ENCODE results near the gene ALK.

ALK gene

GRCh38 chr2:29902356-29902755 lies 19.0 kb downstream of the ALK start:
- no peak for DNase-seq (ENCODE audit: low read depth)

GRCh38 chr2:29900971-29901633 lies 20.3 kb downstream of the ALK start:
- no peak for DNase-seq (ENCODE audit: low read depth)

DNA sequence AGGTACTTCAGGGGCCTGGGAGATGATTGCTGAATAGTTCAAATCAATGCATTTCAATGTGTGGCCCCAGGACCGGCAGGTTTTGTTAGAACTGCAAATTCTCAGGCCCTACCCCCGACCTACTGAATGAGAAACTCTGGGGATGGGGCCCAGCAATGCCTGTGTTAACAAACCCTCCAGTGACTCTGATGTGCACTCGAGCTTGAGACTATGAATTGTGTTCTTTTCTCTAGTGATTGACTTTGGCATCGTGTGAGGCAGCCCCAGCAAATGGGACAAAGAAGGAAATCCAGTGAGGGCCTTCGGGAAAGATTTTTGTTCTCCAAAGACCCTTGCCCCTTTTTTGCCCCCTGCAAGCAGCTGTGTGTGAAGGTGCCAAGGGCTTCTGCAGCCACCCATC lies 22.4 kb downstream of the ALK start:
- no peak for DNase-seq (ENCODE audit: low read depth)

DNA sequence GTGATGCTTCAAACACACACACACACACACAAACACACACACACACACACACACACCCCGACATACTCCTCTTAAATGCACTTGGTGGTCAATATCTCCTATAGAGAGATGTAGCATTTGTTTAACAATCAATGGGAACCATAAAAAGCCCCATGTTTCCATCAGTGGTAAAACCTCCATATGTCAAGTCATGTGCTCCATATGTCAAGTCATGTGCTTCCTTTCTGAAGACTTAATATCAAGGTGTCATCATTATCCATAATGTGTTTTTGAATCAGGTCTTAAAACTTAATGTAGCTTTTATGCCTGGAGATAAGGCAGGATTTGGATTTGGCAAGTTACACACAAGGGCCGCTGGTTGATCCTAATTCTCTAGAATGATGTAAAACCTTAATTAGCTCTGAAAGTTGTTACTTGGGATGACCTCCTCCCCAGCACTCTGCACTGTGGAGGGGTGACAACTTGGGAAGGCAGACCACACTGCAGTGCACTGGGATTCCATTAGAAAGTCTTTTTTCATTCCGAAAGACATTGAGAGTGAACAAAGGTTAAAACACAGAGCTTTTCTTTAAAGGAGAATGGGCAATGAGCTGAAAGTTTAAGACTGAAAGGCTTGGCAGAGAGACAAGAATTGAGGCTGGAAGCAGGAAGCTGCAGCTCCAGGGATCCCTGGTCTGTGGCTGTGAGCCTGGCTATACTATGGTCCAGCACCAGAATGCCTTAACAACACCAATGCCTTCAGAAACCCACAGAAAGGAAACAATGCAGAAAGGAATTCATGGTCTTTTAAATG lies 26.4 kb downstream of the ALK start:
- no peak for DNase-seq (ENCODE audit: low read depth)

- DNase-seq (ENCODE audit: low read depth) = no peak
Observed at GRCh38 chr2:29892585-29893259, 28.7 kb downstream of the ALK start.

DNA sequence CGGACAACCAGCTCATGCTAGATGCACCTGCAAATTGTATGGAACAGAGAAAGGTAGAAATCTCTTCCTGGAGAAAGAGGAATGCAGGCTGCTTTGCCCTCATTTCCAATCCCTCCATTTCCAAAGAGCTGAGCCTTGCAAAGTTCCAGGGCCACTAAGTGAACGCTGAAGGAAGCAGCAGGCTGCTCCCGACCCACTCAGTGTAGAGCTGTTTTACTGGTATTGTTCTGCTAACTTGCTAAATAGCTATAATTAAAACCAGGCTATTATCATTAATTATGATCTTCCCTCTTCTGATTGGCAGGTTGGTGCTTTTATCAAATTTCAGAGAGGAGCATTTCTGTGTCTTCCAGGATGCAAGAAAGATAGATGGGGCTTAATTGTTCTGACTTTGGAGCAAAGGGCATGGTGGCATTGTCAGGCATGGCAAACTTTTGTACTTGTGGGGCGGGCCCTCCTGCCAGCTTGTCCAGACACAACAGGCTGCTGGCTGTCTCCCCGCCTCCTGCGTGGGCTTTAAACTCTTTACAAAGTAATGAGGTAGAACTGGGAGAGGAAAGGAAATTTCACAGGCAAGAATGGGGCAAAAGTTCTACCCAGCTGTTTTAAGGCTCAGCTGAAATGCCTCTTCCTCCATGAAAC lies 40.2 kb downstream of the ALK start:
- no peak for DNase-seq (ENCODE audit: low read depth)

DNA sequence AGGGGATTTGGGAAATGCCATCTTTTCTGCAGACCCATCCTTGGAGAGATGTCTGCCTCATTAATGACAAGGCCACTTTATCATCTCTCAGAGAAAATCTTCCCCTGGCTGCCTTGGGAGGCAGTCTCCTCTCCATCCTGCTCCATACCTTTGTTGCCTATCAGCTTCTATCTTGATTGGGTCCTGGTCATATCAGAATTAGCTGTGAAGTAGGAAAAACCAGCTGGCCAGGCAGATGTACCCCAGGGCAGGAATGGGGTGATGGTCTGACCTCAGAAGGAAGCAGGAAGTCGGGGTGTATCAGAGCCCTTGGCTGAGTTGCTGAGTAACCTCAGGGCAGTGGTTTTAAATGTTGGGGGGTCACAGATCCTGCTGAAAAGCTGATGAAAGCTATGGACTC lies 41.3 kb downstream of the ALK start:
- no peak for DNase-seq (ENCODE audit: low read depth)

DNA sequence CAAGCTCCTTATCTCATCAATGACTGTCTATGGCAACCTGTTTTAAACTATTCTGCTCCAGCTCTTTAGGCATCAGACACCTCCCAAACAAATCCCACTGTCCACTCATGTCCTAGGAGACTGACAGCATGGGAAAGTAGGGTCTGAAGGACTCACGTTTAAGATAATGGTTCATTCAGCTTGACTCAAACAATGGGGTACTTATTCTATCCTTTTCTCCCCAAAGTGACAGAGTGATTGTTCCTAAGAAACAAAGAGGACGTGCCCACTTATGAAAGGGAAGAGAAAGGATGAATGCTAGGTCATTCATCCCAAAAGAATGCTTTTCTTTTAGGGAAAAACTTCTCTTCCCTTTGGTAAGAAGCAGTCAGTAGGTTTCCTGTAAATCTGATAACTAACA lies 41.9 kb downstream of the ALK start:
- DNase-seq (ENCODE audit: low read depth) = no peak

DNA sequence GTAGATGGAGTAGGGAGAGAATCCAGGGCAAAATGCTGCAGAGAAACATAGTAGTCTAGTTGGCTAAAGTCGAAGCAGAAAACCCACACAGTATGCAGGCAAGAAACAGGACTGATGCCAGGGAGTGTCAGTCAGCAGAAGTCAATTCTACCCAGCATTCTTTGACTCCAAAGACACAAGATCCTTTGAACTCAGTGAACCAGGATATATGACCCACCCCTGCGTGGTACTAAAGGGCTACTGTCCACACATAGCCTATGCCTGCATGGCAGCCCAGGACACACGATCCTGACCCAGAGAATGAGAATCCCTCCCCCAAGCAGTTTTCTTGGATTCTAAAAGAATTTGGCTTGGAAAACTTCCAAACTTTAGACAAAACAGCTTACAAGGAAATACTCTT lies 42.5 kb downstream of the ALK start:
- DNase-seq (ENCODE audit: low read depth) = no peak

DNA sequence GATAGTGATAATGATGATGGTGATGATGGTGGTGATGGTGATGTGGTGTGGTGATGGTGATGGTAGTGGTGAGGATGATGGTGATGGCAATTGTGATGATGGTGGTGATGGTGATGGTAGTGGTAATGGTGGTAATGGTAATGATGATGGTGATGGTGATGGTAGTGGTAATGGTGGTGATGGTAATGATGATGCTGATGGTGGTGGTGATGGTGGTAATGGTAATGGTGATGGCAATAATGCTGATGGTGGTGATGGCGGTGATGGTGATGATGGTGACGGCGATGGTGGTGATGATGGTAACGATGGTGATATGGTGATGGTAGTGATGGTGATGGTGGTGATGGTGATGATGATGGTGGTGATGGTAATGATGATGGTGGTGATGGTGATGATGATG lies 45.0 kb downstream of the ALK start:
- no peak for DNase-seq (ENCODE audit: low read depth)

- no peak for DNase-seq (ENCODE audit: low read depth)
Observed at GRCh38 chr2:29874745-29875144, 46.6 kb downstream of the ALK start.

DNA sequence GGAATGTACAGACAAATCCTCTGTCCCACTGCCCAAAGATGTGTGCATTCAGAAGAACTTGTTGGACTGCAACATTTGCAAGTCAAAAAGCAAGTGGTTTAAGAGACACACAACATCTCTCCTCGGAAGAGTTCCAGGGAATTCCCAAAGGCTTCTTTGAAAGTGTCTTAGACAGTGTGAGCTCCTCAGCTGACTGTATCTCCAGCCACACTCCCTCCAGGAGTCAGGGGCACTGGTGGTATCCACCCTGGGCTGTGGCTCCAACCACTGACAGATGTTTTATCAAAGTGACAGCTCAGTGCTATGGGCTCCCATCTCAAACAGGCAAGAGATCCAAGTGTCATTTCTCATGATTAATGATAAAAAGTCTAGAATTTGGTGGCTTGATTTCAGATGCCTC lies 48.5 kb downstream of the ALK start:
- no peak for DNase-seq (ENCODE audit: low read depth)

DNA sequence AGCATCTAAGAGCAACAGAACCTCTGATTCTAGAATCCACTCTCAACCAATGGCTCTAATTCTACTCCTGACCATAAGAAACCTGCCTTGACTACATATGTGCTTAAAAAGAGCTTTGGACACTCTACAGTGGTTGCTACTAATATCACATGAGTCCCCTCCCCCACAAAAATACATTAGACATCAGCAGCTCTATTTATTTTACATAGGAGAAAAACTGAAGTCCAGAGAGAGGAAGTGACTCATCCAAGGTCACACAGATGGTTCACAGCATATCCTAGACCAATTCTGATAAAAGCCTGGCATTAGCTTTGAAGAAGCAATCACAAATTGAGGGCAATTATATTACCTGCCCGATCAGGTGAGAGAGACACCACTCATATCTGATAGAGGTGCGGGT lies 49.8 kb downstream of the ALK start:
- no peak for DNase-seq (ENCODE audit: low read depth)

DNA sequence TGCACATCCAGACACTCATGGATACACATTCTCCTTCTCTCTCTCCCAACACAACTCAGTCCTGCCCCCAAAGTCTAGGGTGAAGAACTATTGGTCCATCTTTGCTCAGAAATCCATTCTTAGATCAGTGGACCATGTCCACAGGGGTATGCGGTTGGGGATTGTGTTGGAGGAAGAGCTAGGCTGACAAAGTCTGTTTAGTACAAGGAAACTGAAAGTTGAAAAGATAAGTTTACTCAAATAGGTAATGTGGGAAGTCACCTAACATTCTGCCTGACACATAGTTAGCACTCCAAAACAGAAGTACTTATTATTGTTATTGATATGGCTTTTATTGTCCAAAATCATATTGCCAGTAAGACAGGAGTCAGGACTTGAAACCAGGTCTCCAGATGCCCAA lies 55.9 kb downstream of the ALK start:
- DNase-seq (ENCODE audit: low read depth) = no peak

GRCh38 chr2:29864988-29865387 lies 56.4 kb downstream of the ALK start:
- DNase-seq (ENCODE audit: low read depth) = no peak

GRCh38 chr2:29855924-29856639 lies 65.3 kb downstream of the ALK start:
- DNase-seq (ENCODE audit: low read depth) = no peak

GRCh38 chr2:29850794-29851193 lies 70.6 kb downstream of the ALK start:
- no peak for DNase-seq (ENCODE audit: low read depth)

DNA sequence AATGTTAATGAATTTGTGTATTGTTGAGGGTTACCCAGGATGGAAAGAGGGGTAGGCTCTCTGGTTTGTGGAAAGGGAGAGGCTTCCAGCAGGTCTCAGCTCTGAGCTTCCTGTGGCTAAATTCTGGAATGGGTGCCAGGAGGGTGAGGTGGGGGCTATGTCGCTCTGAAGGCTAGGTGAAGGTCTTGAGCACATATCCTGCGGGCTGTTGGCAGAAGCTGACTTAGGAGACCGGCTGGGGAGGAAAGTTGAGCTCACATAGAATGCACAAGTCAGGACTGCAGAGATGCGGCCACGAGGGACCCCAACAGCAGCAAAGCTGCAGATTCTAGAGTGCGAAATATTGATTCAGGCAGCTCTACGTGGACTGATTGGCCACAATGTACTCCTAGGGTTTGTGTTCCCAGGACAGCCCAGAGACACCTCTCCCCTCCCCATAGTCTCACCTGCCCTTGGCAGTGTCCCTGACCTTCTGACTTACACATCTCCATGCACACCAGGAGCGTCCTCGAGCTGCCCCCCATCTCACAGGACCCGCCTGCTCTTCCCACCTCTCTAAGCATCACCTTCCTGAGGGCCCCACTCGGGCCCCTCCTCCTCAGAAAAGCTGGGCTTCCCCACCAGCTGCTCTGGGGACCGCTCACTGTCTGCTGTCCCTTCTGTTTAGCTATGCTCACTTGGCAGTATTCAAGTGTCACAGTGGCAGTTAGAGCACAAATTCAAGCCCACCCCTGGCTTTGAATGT lies 72.6 kb downstream of the ALK start:
- DNase-seq (ENCODE audit: low read depth) = no peak

DNA sequence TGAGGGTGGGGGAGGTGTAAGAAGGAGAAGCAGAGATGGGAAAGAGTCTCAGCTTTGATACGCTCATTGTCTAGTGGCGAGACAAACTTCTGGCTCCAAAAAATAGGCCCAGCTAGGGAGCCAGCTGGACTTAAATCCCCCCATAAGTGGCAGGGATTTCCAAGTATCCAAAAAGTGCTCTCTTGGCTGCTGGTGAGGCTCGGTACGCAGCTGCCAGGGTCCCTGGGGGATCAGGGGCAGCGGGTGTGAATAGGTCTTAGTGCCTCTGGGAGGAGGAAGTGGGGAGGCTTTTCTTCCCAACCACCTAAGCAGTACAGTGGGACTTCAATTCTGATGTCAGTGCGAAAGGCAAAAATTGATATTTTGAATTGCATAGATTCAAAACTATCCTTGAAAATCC lies 73.5 kb downstream of the ALK start:
- DNase-seq (ENCODE audit: low read depth) = no peak

DNA sequence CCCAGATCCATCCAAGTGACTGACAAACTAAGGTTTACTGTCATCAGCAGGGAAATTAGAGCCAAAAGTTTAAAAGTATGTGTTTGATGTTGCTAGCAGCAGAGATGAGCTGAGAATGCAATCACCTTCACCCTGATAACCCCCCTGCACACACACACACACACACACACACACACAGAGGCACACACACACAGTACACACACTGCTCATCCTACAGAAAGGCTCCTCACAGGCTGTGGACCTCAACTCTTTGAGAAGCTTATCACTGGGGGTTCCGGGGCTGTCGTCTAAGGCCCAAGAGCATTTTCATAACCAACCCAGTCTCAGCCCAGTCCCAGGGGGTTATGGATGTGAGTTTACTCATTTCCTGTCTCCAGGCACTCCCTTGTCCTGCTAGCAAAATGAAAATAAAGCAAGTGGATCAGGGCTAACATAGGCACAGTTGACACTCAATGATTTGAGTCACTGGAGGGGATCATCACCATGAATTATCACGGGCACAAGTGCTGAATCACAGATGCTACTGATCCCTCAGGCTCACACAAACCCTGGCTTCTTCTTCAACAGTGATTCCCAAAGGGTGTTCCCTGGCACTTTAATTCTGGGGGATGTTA lies 76.6 kb downstream of the ALK start:
- no peak for DNase-seq (ENCODE audit: low read depth)

- no peak for DNase-seq (ENCODE audit: low read depth)
Observed at GRCh38 chr2:29841386-29842004, 79.9 kb downstream of the ALK start.
